GM06990 (cell line): Measurements from ENCODE around the gene ELP4.

Experiments used
- DNase-seq: peaks from one replicate; pipeline ENCODE4 v3.0.0-alpha.2; 2011; ENCODE audit not compliant: insufficient read length; ENCODE audit errors: extremely low read depth
- H3K27me3 ChIP-seq: replicated peaks from 2 replicates; pipeline ENCODE4 v1.6.0; 2011; ENCODE audit warnings: low read length; ENCODE audit not compliant: control insufficient read depth, insufficient read depth
- H3K36me3 ChIP-seq: 2 replicates; pipeline ENCODE4 v1.5.1; 2011; ENCODE audit warnings: low read length; ENCODE audit not compliant: control insufficient read depth, insufficient read depth
- H3K4me3 ChIP-seq: replicated peaks from 2 replicates; pipeline ENCODE4 v1.5.1; 2011; ENCODE audit warnings: low read depth, mild to moderate bottlenecking, control low read depth, low read length
- CTCF ChIP-seq: IDR thresholded peaks from 2 replicates; pipeline ENCODE4 v1.5.1; 2011; ENCODE audit warnings: low read length, control low read depth, mild to moderate bottlenecking, inconsistent platforms; ENCODE audit not compliant: insufficient read depth, poor library complexity, severe bottlenecking

ELP4 gene

GRCh38 chr11:31606893-31607292 lies 97.3 kb downstream of the ELP4 start:
- no peak overlapping the region for H3K4me3 ChIP-seq
- no peak for DNase-seq
- no peaks in the 10 kb centered on the region for H3K27me3 ChIP-seq
- H3K36me3 ChIP-seq = no peaks in the 10 kb centered on the region
- no peak for TF ChIP-seq CTCF

- H3K36me3 ChIP-seq = no peaks in the 10 kb centered on the region
- H3K27me3 ChIP-seq = no peaks in the 10 kb centered on the region
- no peak for DNase-seq
- no peak overlapping the region for H3K4me3 ChIP-seq
- no peak for TF ChIP-seq CTCF
Measured at GRCh38 chr11:31607914-31608313, 98.3 kb downstream of the ELP4 start.

- Histone ChIP-seq H3K36me3 (no peaks in the 10 kb centered on the region), H3K4me3 (no peak overlapping the region), H3K27me3 (no peaks in the 10 kb centered on the region)
- no peak for TF ChIP-seq CTCF
- no peak for DNase-seq
Measured at GRCh38 chr11:31608995-31609394, 99.4 kb downstream of the ELP4 start.

- H3K4me3 ChIP-seq = no peak overlapping the region
- TF ChIP-seq CTCF = no peak
- DNase-seq = no peak
- no peaks in the 10 kb centered on the region for H3K36me3 ChIP-seq
- no peaks in the 10 kb centered on the region for H3K27me3 ChIP-seq
Measured at GRCh38 chr11:31610544-31610943, 101.0 kb downstream of the ELP4 start.

- Histone ChIP-seq H3K27me3 (no peaks in the 10 kb centered on the region), H3K4me3 (no peak overlapping the region), H3K36me3 (no peaks in the 10 kb centered on the region)
- TF ChIP-seq CTCF = no peak
- DNase-seq = no peak
Measured at GRCh38 chr11:31617246-31617645, 107.7 kb downstream of the ELP4 start.

GRCh38 chr11:31619980-31620379 lies 110.4 kb downstream of the ELP4 start:
- H3K4me3 ChIP-seq = no peak overlapping the region
- no peaks in the 10 kb centered on the region for H3K36me3 ChIP-seq
- no peaks in the 10 kb centered on the region for H3K27me3 ChIP-seq
- DNase-seq = peak; percentile 1
- no peak for TF ChIP-seq CTCF
